Bronchial epithelial cell (primary cell): ENCODE results near the gene GATA6. TPM values are rescaled to one million over a fixed set of nuclear protein-coding genes. Genes with fewer than 3 reads are reported as not detected.

Experiments
- DNase-seq: peaks from one replicate; pipeline ENCODE4 v3.0.0-alpha.2; 2010; ENCODE audit warnings: low read depth
- FAIRE-seq: peaks from 2 replicates; lab custom pipeline; 2011; peaks lifted over from hg19 to GRCh38; lab: Jason Lieb, UNC
- H3K27me3 ChIP-seq: 2 replicates; pipeline ENCODE4 v1.5.1; 2011; ENCODE audit warnings: low read length; ENCODE audit not compliant: control insufficient read depth, insufficient read depth
- H3K36me3 ChIP-seq: 2 replicates; pipeline ENCODE4 v1.5.1; 2011; ENCODE audit warnings: low read length; ENCODE audit not compliant: control insufficient read depth, insufficient read depth
- H3K4me3 ChIP-seq: 2 replicates; pipeline ENCODE4 v1.5.1; 2011; ENCODE audit warnings: mild to moderate bottlenecking, low read depth, low read length, control low read depth
- CTCF ChIP-seq: IDR thresholded peaks from 2 replicates; pipeline ENCODE4 v1.5.1; 2011; ENCODE audit warnings: mild to moderate bottlenecking, moderate library complexity, low read length, control low read depth, inconsistent platforms; ENCODE audit not compliant: insufficient read depth, severe bottlenecking
- total RNA-seq: library from RNA; depleted of rRNA; stranded (reverse); fragments of >200 nt; gene quantifications from 2 replicates; pipeline ENCODE4 v1.2.1, GENCODE V29; 2014

Gene GATA6
- total RNA-seq, 1 donor from 2014 or later: 2.9 TPM

GRCh38 chr18:22204214-22204536, 34.8 kb downstream of the GATA6 start:
- TF ChIP-seq CTCF: no peak
- H3K36me3 ChIP-seq: peaks cover 9% of the 10 kb centered on the region
- H3K27me3 ChIP-seq: no peaks in the 10 kb centered on the region
- FAIRE-seq (no peak), DNase-seq (no peak)
- H3K4me3 ChIP-seq: no peak overlapping the region

DNA sequence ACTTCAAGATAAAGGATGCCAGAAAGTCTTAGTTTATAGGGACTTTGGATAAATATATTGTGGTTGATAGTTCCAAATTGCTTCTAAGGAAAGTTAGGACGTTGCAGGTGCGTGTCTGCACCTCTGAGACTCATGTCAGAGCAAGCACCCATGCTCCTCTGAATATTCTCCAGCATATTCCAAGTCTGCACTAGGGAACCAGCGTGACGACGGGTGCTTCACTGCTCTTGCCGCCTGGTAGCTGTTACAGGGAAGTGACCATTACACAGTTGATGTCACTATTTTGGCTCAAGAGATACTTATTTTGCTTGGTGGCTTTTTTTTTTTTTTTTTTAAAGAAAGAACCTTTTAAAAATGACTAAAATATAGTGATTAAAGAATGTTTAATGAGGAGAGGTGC, 35.6 kb downstream of the GATA6 start:
- no peak for TF ChIP-seq CTCF
- FAIRE-seq (no peak), DNase-seq (no peak)
- Histone ChIP-seq H3K4me3 (no peak overlapping the region), H3K36me3 (peaks cover 8% of the 10 kb centered on the region), H3K27me3 (no peaks in the 10 kb centered on the region)

- no peak for TF ChIP-seq CTCF
- DNase-seq (no peak), FAIRE-seq (no peak)
- H3K36me3 ChIP-seq: peaks cover 1% of the 10 kb centered on the region
- no peaks in the 10 kb centered on the region for H3K27me3 ChIP-seq
- H3K4me3 ChIP-seq: no peak overlapping the region
Measured at GRCh38 chr18:22207021-22207758, 37.8 kb downstream of the GATA6 start.

GRCh38 chr18:22210311-22210754, 40.9 kb downstream of the GATA6 start:
- FAIRE-seq: no peak
- Histone ChIP-seq H3K27me3 (no peaks in the 10 kb centered on the region), H3K4me3 (no peak overlapping the region), H3K36me3 (no peaks in the 10 kb centered on the region)
- DNase-seq: peak; percentile 38
- no peak for TF ChIP-seq CTCF

DNA sequence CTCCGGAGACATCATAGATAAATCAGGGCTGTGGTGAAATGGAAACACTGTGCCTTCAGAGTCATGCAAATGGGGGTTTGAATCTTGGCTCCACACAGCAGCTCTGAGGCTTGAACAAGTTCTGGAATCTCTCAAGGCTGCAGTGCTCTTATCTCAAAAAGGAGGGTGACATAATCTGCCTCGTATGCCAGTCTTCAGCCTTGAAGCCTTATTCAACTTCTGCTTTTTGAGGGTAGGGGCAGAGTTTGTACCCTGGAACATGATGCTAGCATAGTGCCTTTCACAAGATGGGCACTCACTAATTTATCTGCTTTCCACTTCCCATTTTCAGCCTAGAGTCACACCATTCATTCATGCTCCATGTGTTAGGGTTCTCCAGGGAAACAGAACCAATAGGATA, 42.3 kb downstream of the GATA6 start:
- H3K4me3 ChIP-seq: no peak overlapping the region
- FAIRE-seq (no peak), DNase-seq (no peak)
- H3K36me3 ChIP-seq: no peaks in the 10 kb centered on the region
- TF ChIP-seq CTCF: no peak
- H3K27me3 ChIP-seq: no peaks in the 10 kb centered on the region
